Measurements from ENCODE around the gene PKD1.

PKD1 gene

GRCh38 chr16:2086106-2086742, 49.5 kb downstream of the PKD1 start:
- no peak for DNase-seq

- DNase-seq, result no peak
Observed at GRCh38 chr16:2085669-2086068, 50.0 kb downstream of the PKD1 start.

GRCh38 chr16:2084895-2085625, 50.6 kb downstream of the PKD1 start:
- no peak for DNase-seq

GRCh38 chr16:2083876-2084780, 51.6 kb downstream of the PKD1 start:
- no peak for DNase-seq

GRCh38 chr16:2083409-2083808, 52.3 kb downstream of the PKD1 start:
- DNase-seq, result no peak

GRCh38 chr16:2082983-2083364, 52.7 kb downstream of the PKD1 start:
- DNase-seq, result no peak

- peak; percentile 52 for DNase-seq
Observed at GRCh38 chr16:2082171-2082982, 53.3 kb downstream of the PKD1 start.

- DNase-seq, result no peak
Observed at GRCh38 chr16:2081201-2082084, 54.3 kb downstream of the PKD1 start.

- DNase-seq, result no peak
Observed at GRCh38 chr16:2079991-2080390, 55.7 kb downstream of the PKD1 start.

GRCh38 chr16:2079311-2079800, 56.3 kb downstream of the PKD1 start:
- no peak for DNase-seq

- DNase-seq, result no peak
Observed at GRCh38 chr16:2078691-2079090, 57.0 kb downstream of the PKD1 start.

GRCh38 chr16:2078096-2078495, 57.6 kb downstream of the PKD1 start:
- DNase-seq, result no peak

- no peak for DNase-seq
Observed at GRCh38 chr16:2077696-2078095, 58.0 kb downstream of the PKD1 start.

- no peak for DNase-seq
Observed at GRCh38 chr16:2077016-2077415, 58.7 kb downstream of the PKD1 start.

GRCh38 chr16:2076072-2076865, 59.4 kb downstream of the PKD1 start:
- DNase-seq, result no peak

GRCh38 chr16:2075631-2076030, 60.1 kb downstream of the PKD1 start:
- DNase-seq, result no peak

GRCh38 chr16:2074071-2074470, 61.6 kb downstream of the PKD1 start:
- DNase-seq, result no peak

GRCh38 chr16:2072926-2073325, 62.8 kb downstream of the PKD1 start:
- DNase-seq, result no peak

GRCh38 chr16:2071454-2072202, 64.1 kb downstream of the PKD1 start:
- no peak for DNase-seq

Measured in NCI-H2029 (cell line).